IMR-90 (cell line): ENCODE measurements around the gene MIER2. TPM values are rescaled to one million over a fixed set of nuclear protein-coding genes. Genes with fewer than 3 reads are reported as not detected.
A peak's percentile ranks its signal among the peaks of the same experiment; 100 is the strongest.

Source experiments
- ATAC-seq: fragments of 200-7000 bp; cut with Tn5 transposase; 2 replicates; pipeline ENCODE4 v1.9.1; 2020; ENCODE audit warnings: low read depth, mild to moderate bottlenecking, moderate library complexity
- BruUV-seq: library from RNA; stranded (reverse); fragments of 400-500 nt; replicated peaks from 2 replicates; lab custom pipeline; 2021; lab: Mats Ljungman, UMichigan
- CTCF ChIA-PET: fragments of 300-600 bp; formaldehyde crosslinking; extraction: SDS; loops from one replicate; lab custom pipeline; 2021; ENCODE audit warnings: antibody characterized with exemption; lab: Yijun Ruan, JAX
- POLR2A ChIA-PET: fragments of 300-600 bp; sonication (Branson Sonifier 250); formaldehyde crosslinking; loops from one replicate; lab custom pipeline; 2022; ENCODE audit warnings: antibody characterized with exemption; ENCODE audit not compliant: unreplicated experiment; lab: Charles Lee
- DNase-seq: peaks from one replicate; pipeline ENCODE4 v3.0.0; 2013
- H2AFZ ChIP-seq: replicated peaks from 2 replicates; pipeline ENCODE3; 2013; ENCODE audit warnings: low read length, mild to moderate bottlenecking; ENCODE audit not compliant: poor library complexity
- H2AK5ac ChIP-seq: 2 replicates; pipeline ENCODE4 v1.6.1; 2013; ENCODE audit warnings: low read depth, low read length, inconsistent platforms
- H2AK9ac ChIP-seq: replicated peaks from 2 replicates; pipeline ENCODE3; 2013; ENCODE audit warnings: mild to moderate bottlenecking, low read depth, low read length, moderate library complexity; ENCODE audit not compliant: poor library complexity
- H2BK120ac ChIP-seq: 2 replicates; pipeline ENCODE4 v1.6.1; 2013; ENCODE audit warnings: low read depth, low read length, inconsistent platforms
- H2BK15ac ChIP-seq: 3 replicates; pipeline ENCODE4 v1.6.1; 2013; ENCODE audit warnings: low read depth, low read length, inconsistent platforms
- H2BK20ac ChIP-seq: 2 replicates; pipeline ENCODE4 v1.6.1; 2013; ENCODE audit warnings: low read depth, mild to moderate bottlenecking, inconsistent platforms, low read length, moderate library complexity
- H2BK5ac ChIP-seq: 2 replicates; pipeline ENCODE4 v1.6.1; 2013; ENCODE audit warnings: mild to moderate bottlenecking, low read depth, low read length, inconsistent platforms; ENCODE audit not compliant: poor library complexity, severe bottlenecking
- H3K14ac ChIP-seq: replicated peaks from 2 replicates; pipeline ENCODE4 v1.6.1; 2013; ENCODE audit warnings: low read depth, low read length, inconsistent platforms
- H3K18ac ChIP-seq: 2 replicates; pipeline ENCODE4 v1.6.1; 2013; ENCODE audit warnings: low read depth, low read length, control low read depth
- H3K23ac ChIP-seq: 2 replicates; pipeline ENCODE4 v1.6.1; 2013; ENCODE audit warnings: low read depth, low read length, inconsistent platforms
- H3K27ac ChIP-seq: 2 replicates; pipeline ENCODE4 v1.5.1; 2013; ENCODE audit warnings: mild to moderate bottlenecking, control low read depth, low read length; ENCODE audit not compliant: insufficient read depth
- H3K27me3 ChIP-seq: 2 replicates; pipeline ENCODE4 v1.6.1; 2013; ENCODE audit warnings: low read length; ENCODE audit not compliant: control insufficient read depth, insufficient read depth
- H3K36me3 ChIP-seq: 2 replicates; pipeline ENCODE4 v1.6.1; 2013; ENCODE audit warnings: low read length, mixed read lengths; ENCODE audit not compliant: control insufficient read depth, insufficient read depth
- H3K4ac ChIP-seq: 2 replicates; pipeline ENCODE4 v1.6.1; 2013; ENCODE audit warnings: low read depth, low read length, inconsistent platforms
- H3K4me1 ChIP-seq: 2 replicates; pipeline ENCODE4 v1.6.1; 2013; ENCODE audit warnings: low read length, mixed read lengths; ENCODE audit not compliant: control insufficient read depth, insufficient read depth
- H3K4me2 ChIP-seq: 2 replicates; pipeline ENCODE4 v1.6.1; 2013; ENCODE audit warnings: low read depth, mild to moderate bottlenecking, control low read depth, low read length, moderate library complexity
- H3K4me3 ChIP-seq: 2 replicates; pipeline ENCODE4 v1.5.1; 2013; ENCODE audit warnings: low read depth, mild to moderate bottlenecking, control low read depth, low read length, moderate library complexity; ENCODE audit not compliant: insufficient read depth
- H3K56ac ChIP-seq: 2 replicates; pipeline ENCODE4 v1.6.1; 2013; ENCODE audit warnings: low read length, inconsistent platforms; ENCODE audit not compliant: insufficient read depth; ENCODE audit errors: extremely low read depth
- H3K79me1 ChIP-seq, 2 experiments: 2 replicates each; pipeline ENCODE4 v1.6.1; 2013; ENCODE audit warnings: low read length in 2 of 2, inconsistent platforms in 1 of 2, low read depth in 1 of 2
- H3K9ac ChIP-seq: 2 replicates; pipeline ENCODE4 v1.6.1; 2013; ENCODE audit warnings: low read depth, low read length, control low read depth
- H3K9me1 ChIP-seq: 2 replicates; pipeline ENCODE4 v1.6.1; 2013; ENCODE audit warnings: low read length, inconsistent platforms; ENCODE audit not compliant: insufficient read depth
- H3K9me3 ChIP-seq: 2 replicates; pipeline ENCODE4 v1.6.1; 2013; ENCODE audit warnings: low read length; ENCODE audit not compliant: control insufficient read depth, insufficient read depth
- H4K20me1 ChIP-seq: 2 replicates; pipeline ENCODE4 v1.6.1; 2013; ENCODE audit warnings: low read length, inconsistent platforms; ENCODE audit not compliant: insufficient read depth
- H4K5ac ChIP-seq: 2 replicates; pipeline ENCODE4 v1.6.1; 2013; ENCODE audit warnings: mild to moderate bottlenecking, low read depth, low read length, control low read depth
- H4K8ac ChIP-seq, 2 experiments: 2 replicates each; pipeline ENCODE4 v1.6.1; 2013; ENCODE audit warnings: low read depth in 2 of 2, low read length in 2 of 2, control low read depth in 1 of 2, inconsistent platforms in 1 of 2
- H4K91ac ChIP-seq: 2 replicates; pipeline ENCODE4 v1.6.1; 2013; ENCODE audit warnings: low read depth, low read length, inconsistent platforms; ENCODE audit not compliant: insufficient read depth
- CHD1 ChIP-seq: IDR thresholded peaks from 2 replicates; pipeline ENCODE4 v1.6.1; 2012; ENCODE audit warnings: low read depth, low read length, improper control_type of control experiment
- MAFK ChIP-seq: IDR thresholded peaks from 2 replicates; pipeline ENCODE4 v1.6.1; 2012; ENCODE audit warnings: low read depth, low read length, improper control_type of control experiment
- MXI1 ChIP-seq: IDR thresholded peaks from 2 replicates; pipeline ENCODE4 v1.6.1; 2012; ENCODE audit warnings: low read depth, mild to moderate bottlenecking, low read length, moderate library complexity, borderline replicate concordance
- POLR2A ChIP-seq: IDR thresholded peaks from 2 replicates; pipeline ENCODE4 v1.6.1; 2012; ENCODE audit warnings: mild to moderate bottlenecking, low read depth, low read length
- WGBS, 2 experiments: methylation state at CpG; one replicate each; pipeline versions ENCODE4 v1.1.5 to v1.1.7; 2013; ENCODE audit warnings: missing lambda C conversion rate in 2 of 2; ENCODE audit not compliant: insufficient read length in 1 of 2; ENCODE audit errors: extremely low coverage in 2 of 2; 5-methylcytosine and 5-hydroxymethylcytosine counted together
- dilution Hi-C: fragments of 300-500 bp; cut with HindIII; formaldehyde crosslinking; loops from one replicate; pipeline ENCODE4 v1.14.3; 2018; ENCODE audit warnings: low sequenced_read_pairs; ENCODE audit not compliant: unreplicated experiment
- in situ Hi-C: fragments of 300-500 bp; cut with MboI; formaldehyde crosslinking; loops from 3 replicates; pipeline ENCODE4 v1.14.3; 2019; ENCODE audit warnings: low sequenced_read_pairs, inconsistent platforms, mixed read lengths
- intact Hi-C: fragments of 100-400 bp; cut with micrococcal nuclease; formaldehyde crosslinking; loops from 2 replicates; pipeline ENCODE4 v1.10.0; 2022
- polyA plus RNA-seq, 3 experiments: library from polyadenylated mRNA; depleted of rRNA; stranded (reverse); fragments of >200 nt; gene quantifications; 2 replicates each; pipeline ENCODE4 v1.2.3, GENCODE V29; 2012; ENCODE audit warnings: low replicate concordance in 1 of 3
- total RNA-seq: library from RNA; depleted of rRNA; stranded (reverse); fragments of >200 nt; gene quantifications from 2 replicates; pipeline ENCODE4 v1.2.3, GENCODE V29; 2012
- TF ChIP-seq, protein P1 (sequence below): conservative IDR thresholded peaks from 2 replicates; pipeline ENCODE4 v1.5.1; 2012; ENCODE audit warnings: mild to moderate bottlenecking, low read depth, low read length, improper control_type of control experiment
- TF ChIP-seq, protein P2 (sequence below): fragments of 150-350 bp; IDR thresholded peaks from 2 replicates; pipeline ENCODE4 v1.6.1; 2017; ENCODE audit warnings: mild to moderate bottlenecking, antibody characterized with exemption, low read length, low read depth

Gene MIER2
- total and polyA plus RNA-seq, 2 of the 4 experiments (the other 2 are of a cell fraction) = 28.0 to 28.4 TPM

DNA sequence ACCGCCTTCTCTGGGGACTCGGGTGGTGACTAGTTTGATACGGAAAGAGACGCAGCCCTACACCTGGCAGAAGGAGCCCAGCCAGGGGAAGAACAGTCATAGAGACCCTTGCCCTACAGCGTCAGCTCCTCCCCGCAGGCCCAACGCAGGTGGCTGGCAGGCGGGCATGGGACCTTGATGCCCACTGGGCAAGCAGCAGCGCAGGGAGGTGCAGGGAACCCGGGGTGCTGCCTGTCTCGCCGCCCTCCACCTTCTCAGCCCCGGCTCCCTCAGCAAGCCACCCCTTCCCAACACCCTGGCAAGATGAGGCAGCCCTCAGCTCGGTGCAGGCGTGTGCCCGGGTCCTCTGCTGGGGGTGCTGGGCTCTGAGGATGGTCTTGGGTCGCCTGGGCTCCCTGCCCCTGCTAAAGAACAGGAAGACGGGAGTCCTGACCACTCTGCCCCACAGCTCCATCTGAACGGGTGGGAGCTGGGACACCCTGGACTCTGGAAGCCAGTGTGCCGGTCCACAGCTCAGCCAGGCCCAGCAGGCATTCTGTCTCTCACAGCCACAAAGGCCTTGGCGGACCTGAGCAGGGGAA is 9.0 kb downstream of the MIER2 start:
- Histone ChIP-seq H2AK5ac (no peak overlapping the region), H3K9ac (no peak overlapping the region), H3K36me3 (peaks cover 30% of the 10 kb centered on the region), H2AK9ac (peak overlapping the region; percentile 16), H3K27ac (no peak overlapping the region), H4K20me1 (peaks cover 58% of the 10 kb centered on the region), H2BK120ac (no peak overlapping the region), H2BK5ac (no peak overlapping the region), H4K5ac (no peak overlapping the region), H3K79me1 (peaks cover 10 to 67% of the 10 kb centered on the region in 2 experiments), H3K4me2 (no peak overlapping the region), H3K14ac (no peak overlapping the region), H3K4me3 (no peak overlapping the region), H3K9me3 (peaks cover 4% of the 10 kb centered on the region), H3K18ac (no peak overlapping the region), H2BK15ac (no peak overlapping the region), H3K9me1 (peaks cover 18% of the 10 kb centered on the region), H2BK20ac (no peak overlapping the region), H4K8ac (no peak overlapping the region), H3K27me3 (no peaks in the 10 kb centered on the region), H3K4ac (no peak overlapping the region), H2AFZ (no peak overlapping the region), H3K56ac (no peak overlapping the region), H4K91ac (no peak overlapping the region), H3K23ac (no peak overlapping the region), H3K4me1 (peaks cover 9% of the 10 kb centered on the region)
- no peak for DNase-seq
- dilution Hi-C loops = no loop called here
- TF ChIP-seq MAFK (no peak), CHD1 (no peak), POLR2A (no peak), MXI1 (no peak)
- TF ChIP-seq, protein P1, sequence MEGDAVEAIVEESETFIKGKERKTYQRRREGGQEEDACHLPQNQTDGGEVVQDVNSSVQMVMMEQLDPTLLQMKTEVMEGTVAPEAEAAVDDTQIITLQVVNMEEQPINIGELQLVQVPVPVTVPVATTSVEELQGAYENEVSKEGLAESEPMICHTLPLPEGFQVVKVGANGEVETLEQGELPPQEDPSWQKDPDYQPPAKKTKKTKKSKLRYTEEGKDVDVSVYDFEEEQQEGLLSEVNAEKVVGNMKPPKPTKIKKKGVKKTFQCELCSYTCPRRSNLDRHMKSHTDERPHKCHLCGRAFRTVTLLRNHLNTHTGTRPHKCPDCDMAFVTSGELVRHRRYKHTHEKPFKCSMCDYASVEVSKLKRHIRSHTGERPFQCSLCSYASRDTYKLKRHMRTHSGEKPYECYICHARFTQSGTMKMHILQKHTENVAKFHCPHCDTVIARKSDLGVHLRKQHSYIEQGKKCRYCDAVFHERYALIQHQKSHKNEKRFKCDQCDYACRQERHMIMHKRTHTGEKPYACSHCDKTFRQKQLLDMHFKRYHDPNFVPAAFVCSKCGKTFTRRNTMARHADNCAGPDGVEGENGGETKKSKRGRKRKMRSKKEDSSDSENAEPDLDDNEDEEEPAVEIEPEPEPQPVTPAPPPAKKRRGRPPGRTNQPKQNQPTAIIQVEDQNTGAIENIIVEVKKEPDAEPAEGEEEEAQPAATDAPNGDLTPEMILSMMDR = no peak
- TF ChIP-seq, protein P2, sequence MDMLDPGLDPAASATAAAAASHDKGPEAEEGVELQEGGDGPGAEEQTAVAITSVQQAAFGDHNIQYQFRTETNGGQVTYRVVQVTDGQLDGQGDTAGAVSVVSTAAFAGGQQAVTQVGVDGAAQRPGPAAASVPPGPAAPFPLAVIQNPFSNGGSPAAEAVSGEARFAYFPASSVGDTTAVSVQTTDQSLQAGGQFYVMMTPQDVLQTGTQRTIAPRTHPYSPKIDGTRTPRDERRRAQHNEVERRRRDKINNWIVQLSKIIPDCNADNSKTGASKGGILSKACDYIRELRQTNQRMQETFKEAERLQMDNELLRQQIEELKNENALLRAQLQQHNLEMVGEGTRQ = no peak
- WGBS, 2 experiments = 100% methylated on average over 3 of the region's 21 CpGs; no CpG with 5 or more reads in 1 of the 2 experiments
- intact Hi-C loops = no loop called here
- ATAC-seq = no peak
- ChIA-PET CTCF (no interaction called here), POLR2A (no interaction called here)
- BruUV-seq = no TSS peak
- in situ Hi-C loops = no loop called here
